EL (cell line): ENCODE data around the gene RITA1.
A peak's percentile ranks its signal among the peaks of the same experiment; 100 is the strongest.

Experiments
- DNase-seq: peaks from one replicate; pipeline ENCODE4 v3.0.0-alpha.2; 2016

RITA1 gene

DNA sequence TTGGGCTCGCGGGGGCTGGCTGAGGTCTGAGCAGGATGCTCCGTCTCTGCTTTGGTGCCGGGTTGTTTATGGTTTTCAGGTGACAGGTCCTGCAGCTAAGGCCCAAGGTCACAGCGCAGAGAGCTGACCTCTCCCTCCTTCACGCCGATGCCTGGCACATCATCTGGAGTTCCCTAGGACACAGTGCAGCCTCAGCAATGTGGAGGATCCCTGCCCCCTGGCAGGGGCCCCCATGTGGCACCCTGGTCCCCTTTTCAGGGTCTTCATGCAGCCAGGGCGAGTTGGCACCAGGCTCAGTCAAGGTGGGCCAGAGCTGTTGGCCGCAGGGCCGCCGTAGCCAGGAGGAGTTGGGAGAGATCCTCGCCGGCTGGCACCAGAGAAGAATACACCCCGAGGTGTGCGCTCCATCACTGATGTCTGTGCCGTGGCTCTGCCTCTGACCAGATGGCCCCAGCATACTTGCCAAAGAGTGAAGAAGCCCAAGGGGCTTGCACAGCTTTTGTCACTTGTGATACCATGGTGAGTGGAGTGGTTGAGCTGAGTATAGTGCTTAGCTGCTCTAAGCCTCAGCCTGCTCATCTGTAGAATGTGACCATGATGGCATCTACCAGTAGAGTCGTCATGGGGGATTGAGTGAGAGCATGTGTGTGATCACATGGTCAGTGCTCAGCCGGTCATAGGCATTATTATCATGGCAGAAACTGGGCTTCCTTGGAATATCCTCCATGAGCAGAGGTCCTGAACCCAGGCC is 46.7 kb downstream of the RITA1 start:
- DNase-seq = no peak

DNA sequence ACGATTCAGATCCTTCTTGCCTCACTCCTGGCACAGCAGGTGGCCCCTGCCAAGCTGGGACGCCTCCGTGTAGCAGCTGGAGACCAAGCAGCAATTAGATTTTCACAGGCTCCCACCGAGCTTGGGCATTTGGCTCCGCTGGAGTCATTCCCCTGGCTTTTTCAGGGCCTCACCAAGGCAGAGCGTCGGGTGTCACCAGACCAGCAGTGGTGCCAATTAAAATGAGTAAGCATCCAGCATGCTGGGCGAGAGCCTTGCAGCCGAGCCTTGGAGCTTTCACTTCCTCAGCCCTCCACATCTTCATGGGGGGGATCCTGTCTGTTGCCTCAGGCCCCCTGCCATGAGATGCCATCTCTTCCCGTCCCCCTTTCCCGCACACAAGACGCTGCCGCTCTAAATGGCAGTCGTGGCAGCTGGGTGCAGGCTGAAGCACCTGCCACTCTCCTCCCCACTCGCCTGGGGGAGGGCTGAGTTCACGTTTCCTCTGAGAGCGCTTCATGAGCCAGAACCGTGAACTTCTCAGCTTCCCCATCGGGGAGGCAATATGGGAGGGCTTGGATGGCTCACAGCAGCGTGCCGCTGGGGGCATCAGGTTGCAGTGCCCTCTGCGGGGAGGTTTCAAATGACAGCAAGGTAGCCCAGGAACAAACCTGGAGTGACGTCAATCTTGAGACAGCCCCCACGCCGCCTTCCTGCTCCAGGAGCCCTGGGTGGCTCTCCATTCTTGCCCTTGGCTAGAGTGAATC is 47.5 kb downstream of the RITA1 start:
- no peak for DNase-seq

- DNase-seq = no peak
Observed at GRCh38 chr12:113233967-113234366, 48.4 kb downstream of the RITA1 start.

DNA sequence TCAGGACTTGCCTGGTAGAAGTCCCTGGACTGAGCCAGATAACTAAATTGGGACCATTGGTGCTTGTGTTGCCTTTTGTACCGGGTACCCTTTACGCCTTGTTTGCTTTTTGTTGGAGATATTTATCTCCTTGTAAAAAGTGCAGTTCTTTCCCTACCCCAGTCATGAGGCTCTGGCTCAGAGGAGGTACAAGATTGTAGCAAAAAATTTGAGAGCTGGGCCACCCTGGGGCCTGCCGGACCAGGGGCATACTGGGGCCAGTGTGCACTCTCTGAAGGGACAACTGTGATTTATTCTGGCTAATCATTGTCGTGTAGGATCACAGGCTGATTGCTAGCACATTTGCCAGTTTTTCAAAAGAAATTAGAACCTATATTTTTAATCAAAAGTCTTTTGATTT is 49.0 kb downstream of the RITA1 start:
- no peak for DNase-seq

DNA sequence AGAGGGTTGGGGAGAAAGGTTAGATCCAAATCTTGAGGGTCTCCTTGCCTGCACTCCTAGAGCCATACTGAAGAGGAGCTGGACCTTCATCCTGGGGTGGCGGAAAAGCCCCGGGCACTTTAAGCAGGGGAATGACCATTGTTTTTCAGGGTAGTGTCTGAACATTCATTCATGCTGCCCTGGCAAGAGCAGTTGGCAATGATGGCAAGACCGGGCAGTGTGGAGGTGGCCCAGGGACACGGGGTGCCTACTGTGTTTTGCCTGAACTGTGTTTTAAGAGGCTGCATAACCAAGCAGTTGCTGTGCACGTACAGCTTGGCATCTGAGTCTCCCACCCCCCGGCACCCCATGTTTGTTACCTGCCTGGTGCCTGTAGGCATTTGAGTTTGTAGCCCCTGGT is 50.5 kb downstream of the RITA1 start:
- DNase-seq = no peak

DNA sequence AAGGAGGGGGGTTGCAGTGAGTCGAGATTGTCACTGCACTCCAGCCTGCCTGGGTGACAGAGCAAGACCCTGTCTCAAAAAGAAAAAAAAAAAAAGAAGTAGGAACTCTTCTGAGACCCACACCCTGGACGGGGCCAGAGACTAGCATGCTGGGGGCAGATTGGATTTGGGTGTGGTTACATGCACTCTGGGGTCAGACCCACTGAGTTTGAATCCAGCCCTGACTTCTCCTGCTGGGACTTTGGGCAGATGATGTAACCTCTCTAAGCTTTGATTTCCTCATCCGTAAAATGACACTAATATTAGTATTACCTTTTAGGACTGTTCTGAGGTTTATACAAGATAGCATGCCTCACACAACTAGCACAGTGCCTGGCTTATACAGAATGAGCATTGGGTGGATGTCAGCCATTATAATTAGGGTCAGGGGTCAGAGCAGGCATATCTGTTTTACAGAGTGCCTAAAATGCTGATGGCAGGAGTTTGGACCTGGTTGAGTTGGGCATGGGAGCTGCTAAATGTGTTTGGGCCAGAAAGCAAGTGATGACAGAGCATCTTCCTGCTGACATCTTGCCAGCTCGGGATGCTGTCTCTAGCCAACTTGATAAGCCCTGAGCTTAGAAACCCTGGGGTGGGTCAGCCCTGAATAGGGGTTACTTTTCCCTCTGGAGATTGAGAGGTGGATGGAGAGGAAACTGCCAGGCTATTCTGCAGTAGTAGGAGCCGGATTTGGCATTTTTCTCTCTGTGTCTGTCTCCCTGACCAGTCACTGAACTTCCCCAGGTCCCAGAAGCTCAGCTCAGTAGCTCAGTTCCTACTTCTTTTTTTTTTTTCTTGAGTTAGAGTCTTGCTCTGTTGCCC is 51.2 kb downstream of the RITA1 start:
- no peak for DNase-seq

DNA sequence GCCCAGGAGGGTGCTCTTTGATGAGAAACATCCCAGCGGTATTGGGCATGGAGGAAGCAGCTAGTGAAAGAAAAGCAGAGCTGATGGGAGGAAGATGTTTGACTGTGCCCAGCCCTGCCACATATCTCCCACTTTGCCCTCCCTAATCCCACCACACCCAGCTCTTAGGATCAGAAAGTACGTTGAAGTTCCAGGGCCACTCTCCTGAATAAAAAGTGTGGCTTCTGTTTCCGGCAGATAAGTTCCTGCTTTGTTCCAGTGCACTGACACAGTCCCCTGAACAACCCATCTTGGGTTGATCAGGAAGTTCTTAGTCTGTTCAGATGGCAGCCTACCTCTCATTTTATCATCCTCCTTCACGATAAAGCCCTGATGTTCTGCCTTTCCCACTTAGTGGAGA is 52.2 kb downstream of the RITA1 start:
- no peak for DNase-seq

DNA sequence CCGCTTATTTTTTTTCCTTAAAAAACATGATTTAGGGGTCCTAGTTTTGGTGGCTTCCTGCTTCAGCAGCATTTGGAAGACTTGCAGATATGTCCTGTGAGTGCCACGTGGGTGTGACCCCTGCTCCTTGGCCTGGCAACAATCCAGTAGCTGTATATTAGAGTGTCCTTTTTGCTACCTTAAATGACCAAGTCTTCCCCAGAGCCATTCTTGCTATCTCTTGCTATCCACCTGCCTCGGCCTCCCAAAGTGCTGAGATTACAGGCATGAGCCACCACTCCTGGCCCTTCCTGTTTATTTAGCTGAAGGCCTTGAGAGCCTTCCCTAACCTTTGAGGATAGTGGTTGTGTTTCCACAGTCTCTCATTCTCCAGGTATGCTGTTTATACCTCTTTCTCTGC is 52.8 kb downstream of the RITA1 start:
- DNase-seq = no peak

DNA sequence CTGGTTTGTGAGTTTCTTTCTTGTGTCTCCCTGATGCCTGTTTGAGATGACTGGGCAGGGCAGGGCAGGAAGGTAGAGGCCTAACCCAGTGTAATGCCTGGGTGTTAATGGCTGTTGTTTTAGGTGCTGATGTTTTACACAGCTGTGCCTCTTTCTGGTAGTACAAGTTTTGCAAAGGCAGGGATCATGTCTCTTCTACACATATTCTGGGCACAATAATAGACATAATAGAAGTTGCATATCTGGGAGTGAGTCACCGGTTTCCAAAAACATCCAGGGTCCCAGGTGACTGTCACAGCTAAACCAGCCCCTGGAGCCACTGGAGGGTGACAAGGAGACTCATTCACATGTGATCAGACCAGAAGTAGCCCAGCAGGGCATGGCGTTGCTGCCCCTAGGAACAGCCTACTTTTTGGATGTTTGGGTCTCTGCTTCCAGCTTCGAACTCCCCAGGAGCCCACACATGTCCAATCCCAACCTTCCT is 53.8 kb downstream of the RITA1 start:
- no peak for DNase-seq

GRCh38 chr12:113239811-113240331 is 54.4 kb downstream of the RITA1 start:
- DNase-seq = no peak

GRCh38 chr12:113240395-113240794 is 54.9 kb downstream of the RITA1 start:
- DNase-seq = no peak

GRCh38 chr12:113241191-113242025 is 55.9 kb downstream of the RITA1 start:
- DNase-seq = peak; percentile 95
